Activated T-cell treated with anti-CD3 and anti-CD28 coated beads, Interleukin-2, amount 50 U/mL, for 1 hour (primary cell): ENCODE data around the gene TMEM131.
"Not testable (repeated sequence)": the region's sequence is repeated elsewhere in the genome, so short reads cannot be mapped to it uniquely, and the experiment has no call there.

ENCODE experiments used
- DNase-seq: peaks from one replicate; pipeline ENCODE4 v3.0.0-alpha.2; 2020

Gene TMEM131

GRCh38 chr2:97718051-97718882 lies 277.5 kb downstream of the TMEM131 start:
- DNase-seq, result peak; percentile 72

DNA sequence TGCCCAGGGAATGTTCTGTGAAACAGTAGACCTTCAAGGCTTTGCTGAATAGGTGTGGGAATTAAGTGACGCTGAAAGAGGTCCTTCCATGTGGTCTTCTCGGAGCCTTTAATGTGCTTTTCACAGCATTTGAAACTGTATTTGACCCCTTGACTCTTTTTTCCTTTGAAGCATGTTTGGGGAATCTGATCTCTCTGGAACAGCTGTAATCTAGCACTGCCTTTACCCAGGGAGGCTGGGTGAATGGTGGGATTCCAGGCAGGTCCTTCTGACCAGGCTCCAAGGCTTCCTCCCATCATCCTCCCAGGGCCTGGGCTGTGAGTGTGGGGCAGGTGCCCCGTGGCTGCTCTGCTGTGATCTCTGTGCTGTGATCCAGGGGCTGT lies 278.1 kb downstream of the TMEM131 start:
- no peak for DNase-seq

DNA sequence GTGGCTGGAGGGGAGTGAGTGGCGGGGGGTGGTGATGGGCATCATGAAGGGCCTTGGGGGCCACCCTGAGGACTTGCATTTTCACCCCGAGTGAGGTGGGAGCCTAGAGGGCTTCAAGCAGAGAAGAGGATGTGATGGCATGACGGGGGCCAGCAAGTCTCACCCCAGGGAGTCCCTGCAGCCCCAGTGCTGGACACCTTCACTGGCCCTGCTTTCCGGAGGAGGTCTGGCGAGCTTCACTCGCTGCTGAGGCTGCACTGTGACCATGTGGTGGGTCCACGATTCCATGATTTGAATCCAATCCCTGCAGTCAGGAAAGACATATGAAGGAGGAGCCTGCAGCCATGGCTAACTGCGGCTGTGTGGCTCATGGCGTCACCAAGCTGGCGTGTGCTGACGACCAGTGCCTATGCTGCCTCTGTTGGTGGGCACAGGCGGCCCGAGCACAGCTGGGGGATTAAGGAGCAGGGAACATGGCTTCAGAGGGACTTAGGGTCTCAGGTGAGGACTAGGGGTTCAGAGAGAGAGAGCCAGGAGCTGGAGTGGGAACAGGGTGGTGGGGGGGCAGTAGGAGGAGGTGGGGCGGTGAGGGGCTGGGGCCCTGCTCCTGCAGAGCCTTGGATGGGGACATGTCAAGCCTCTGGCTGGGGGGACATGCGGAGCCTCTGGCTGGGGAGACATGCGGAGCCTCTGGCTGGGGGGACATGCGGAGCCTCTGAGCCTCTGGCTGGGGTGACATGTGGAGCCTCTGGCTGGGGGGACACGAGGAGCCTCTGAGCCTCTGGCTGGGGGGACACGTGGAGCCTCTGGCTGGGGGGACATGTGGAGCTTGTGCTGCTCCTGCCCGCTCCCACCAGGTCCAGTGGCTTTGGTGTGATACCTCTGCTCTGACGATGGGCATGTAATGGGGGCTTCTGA lies 278.8 kb downstream of the TMEM131 start:
- DNase-seq, result peak; percentile 24

DNA sequence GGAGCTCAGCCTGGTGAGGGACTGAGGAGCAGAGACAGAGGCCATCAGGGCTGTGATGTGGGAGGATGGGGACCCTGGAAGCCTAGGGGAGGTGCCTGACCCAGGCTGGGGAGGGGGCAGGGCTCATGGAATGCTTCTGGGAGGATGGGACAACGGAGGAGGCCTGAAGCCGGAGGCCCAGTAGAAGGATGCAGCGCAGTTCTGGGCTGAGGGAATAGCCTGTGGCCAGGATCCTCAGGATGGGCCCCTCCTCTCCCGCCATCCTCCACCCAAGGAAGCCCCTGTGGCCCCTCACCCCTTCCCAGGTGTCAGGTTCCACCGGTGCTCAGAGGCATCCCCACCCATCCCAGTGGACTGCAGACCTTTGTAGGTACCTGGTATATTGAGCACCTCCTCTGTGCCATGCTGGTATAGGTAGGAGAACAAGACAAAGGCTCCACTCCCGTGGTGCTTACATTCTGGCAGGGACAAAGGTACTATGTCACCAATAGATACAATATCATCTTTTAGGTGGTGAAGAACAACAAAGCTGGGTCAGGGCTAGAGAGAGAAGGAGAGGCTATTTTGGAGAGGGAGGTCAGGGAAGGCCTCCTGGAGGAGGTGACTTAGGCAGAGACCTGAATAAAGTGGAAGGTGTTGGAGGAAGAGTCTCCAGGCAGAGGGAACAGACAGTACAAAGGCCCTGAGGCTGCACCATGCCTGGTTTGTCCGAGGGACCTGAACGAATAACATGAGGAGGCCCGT lies 279.6 kb downstream of the TMEM131 start:
- peak; percentile 17 for DNase-seq

DNA sequence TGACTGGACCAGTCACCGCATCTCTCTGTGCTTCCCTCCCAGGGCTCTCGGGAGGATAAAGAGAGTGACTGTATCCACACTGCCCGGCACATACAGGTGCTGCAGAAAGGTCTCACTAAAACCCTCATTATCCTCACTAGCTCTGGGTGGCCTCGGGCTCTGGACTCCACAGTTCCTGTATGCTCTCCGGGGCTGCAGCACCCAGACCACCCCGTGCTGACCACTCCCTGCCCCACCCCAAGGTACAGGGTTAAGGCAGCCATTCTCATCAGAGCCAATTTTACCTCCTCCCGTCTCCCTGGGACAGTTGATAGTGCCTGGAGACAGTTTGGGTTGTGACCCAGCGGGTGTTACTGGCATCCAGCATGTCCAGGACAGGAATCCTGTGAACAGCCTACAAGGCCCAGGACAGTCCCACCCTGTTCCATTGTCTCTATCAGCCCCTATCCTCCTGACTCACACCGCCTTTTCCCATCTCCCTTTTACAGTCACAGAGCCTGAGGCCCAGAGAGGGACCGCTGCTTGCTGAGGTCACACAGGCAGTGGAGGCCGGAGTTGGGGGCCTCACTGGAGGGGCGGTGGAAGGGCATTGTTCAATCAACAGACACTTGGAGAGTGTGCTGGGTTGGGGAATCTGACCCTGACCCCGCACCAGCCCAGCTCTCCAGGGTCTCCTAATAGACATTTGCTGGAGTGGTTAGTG lies 280.6 kb downstream of the TMEM131 start:
- DNase-seq, result peak; percentile 21

- DNase-seq, result peak; percentile 39
Observed at GRCh38 chr2:97714084-97714949, 281.4 kb downstream of the TMEM131 start.

GRCh38 chr2:97713296-97714083 lies 282.3 kb downstream of the TMEM131 start, which contains the start of gene ZAP70:
Gene ZAP70, plus strand, starts transcription at chr2:97713576. Its CDS starts 10,461 bp downstream, at chr2:97724037.
- DNase-seq, result peak; percentile 69

DNA sequence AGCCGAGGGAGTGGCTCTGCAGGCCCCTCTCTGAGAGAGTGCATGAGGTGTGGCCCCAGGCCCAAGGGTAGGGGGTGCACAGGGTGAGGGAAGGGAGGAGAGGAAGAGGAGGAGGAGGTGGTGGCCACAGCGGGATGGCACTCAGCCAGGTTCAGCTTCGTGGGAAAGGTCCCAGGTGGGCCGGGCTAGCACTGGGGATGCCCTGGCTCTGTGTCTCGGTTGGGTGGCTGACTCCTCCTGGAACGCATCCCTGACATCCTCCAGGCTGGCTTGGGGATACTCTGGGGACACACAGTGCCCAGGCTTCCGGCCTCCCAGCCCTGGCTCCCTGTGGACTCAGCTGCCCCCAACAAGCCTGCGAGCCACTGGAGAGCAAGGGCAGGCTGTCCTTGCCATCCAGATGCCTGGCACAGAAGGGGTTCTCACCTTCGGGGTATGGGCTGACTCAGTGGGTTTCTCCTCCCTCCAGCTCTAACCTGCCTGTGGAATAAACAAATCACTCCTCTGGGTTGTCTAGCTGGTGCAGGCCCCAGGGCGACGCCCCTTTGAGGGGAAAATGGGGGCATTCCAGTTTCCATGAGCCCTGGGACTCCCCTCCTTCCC lies 283.0 kb downstream of the TMEM131 start:
- DNase-seq, result peak; percentile 48

DNA sequence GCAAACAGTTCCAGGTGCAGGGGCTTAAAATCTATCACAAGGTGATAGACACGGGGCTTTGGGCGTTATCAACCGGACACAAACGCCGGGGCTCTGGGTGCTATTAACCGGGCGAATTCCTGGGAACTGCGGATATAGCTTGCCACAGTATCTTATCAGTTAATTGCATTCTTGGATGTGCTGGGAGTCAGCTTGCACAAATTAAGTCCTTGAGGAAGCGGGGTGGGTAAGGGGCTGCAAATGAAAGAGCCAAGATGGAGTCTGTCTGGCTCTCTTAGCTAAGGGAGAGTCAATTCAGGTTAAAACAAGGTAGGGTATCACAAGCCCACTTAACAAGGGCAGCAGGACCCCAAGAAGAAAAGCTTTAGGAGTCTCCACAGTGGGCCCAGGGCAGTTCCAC lies 283.6 kb downstream of the TMEM131 start:
- not testable (repeated sequence) for DNase-seq

DNA sequence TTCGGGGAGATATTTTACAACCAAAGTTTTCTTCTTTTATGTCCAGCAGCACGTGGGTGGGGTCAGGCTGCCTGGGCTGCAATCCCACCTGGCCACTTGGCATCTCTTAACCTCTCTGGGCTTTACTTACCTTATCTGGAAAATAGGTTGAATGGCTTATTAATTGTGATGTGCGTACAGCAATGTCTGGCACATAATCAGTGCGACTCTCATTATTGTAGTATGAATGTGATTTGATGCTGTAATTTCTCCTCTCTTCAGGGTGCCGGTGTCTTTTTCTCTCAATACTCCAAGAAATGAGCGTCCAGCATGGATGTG lies 284.4 kb downstream of the TMEM131 start:
- DNase-seq, result no peak

GRCh38 chr2:97708608-97709007 lies 287.1 kb downstream of the TMEM131 start:
- no peak for DNase-seq

GRCh38 chr2:97708048-97708380 lies 287.7 kb downstream of the TMEM131 start:
- DNase-seq, result no peak

- DNase-seq, result no peak
Observed at GRCh38 chr2:97707362-97708047, 288.2 kb downstream of the TMEM131 start.

DNA sequence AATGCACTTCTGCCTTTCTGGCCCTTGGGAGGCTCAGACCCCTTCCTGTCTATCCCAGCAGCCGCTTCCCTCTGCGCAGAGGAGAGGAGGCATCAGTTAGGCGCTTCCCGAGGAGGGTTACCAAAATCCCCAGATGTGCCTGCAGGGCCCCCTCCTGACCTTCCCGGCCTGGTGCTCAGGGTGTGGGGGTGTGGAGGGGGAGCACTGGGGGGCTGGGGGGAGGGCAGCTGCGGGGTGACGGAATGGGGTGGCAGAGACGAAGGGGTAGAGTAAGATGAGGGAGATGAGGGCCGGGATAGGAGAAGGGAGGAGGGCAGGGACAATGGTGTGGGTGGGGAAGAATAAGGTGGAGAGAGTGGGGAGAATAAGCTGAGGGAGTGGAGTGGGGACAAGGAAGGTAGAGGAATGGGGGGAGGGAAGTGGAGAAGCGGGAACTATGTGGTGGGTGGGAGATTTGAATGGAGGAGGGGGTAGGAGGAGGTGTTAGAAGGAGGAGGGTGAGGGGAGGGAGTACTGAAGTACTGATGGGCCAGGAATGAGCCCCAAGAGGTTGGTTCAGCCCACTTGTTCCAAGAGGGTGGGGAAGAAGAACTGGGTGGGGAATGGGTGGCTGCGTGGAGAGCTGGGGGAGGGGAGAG lies 288.9 kb downstream of the TMEM131 start:
- no peak for DNase-seq
